ENCODE data around the gene GID8. TPM values are rescaled to one million over a fixed set of nuclear protein-coding genes. Genes with fewer than 3 reads are reported as not detected.
A peak's percentile ranks its signal among the peaks of the same experiment; 100 is the strongest.

GID8 gene
- total and polyA plus RNA-seq, 9 of the 15 experiments (the other 6 are each of a cell fraction or from before 2014, with no cell fraction given) = 7.5 to 31.6 (median 22.2) TPM

GRCh38 chr20:62901891-62902290 lies 36.1 kb upstream of the GID8 start:
- Histone ChIP-seq H3K27ac (ENCODE audit: extremely low read depth, low read depth, low read length) (no peak overlapping the region), H4K20me1 (replicated peaks; ENCODE audit: control insufficient read depth, insufficient read depth, low read length) (peaks cover 13% of the 10 kb centered on the region), H3K79me2 (ENCODE audit: control insufficient read depth, insufficient read depth, low read length) (0 out of 3 replicates have a peak, but pooled peaks cover 3% of the 10 kb centered on the region), H3K9ac (ENCODE audit: insufficient read depth in 1 of 2, low read depth in 2 of 2, low read length in 2 of 2) (no peak overlapping the region), H3K9me1 (ENCODE audit: control insufficient read depth, insufficient read depth, low read length) (peaks cover 1% of the 10 kb centered on the region), H3K4me3 (no peak overlapping the region), H3K9me3 (replicated peaks; ENCODE audit: control insufficient read depth, insufficient read depth, low read depth, low read length) (no peaks in the 10 kb centered on the region), H2AFZ (ENCODE audit: low read depth, low read length) (no peak overlapping the region), H3K27me3 (ENCODE audit: control insufficient read depth in 2 of 2, insufficient read depth in 2 of 2, low read length in 2 of 2) (no peaks in the 10 kb centered on the region), H3K4me1 (replicated peaks in 1 of 2; ENCODE audit: control insufficient read depth in 2 of 2, insufficient read depth in 2 of 2, low read length in 2 of 2) (peaks cover 6 to 10% of the 10 kb centered on the region in 2 experiments), H3K4me2 (ENCODE audit: insufficient read depth, low read length) (no peak overlapping the region), H3K36me3 (ENCODE audit: control insufficient read depth, insufficient read depth, low read length) (peaks cover 69% of the 10 kb centered on the region)
- ChIA-PET POLR2A (interaction anchor here (0.9 to 4.6 kb wide), 5 partner anchors 10 to 80 kb away, joined by 3 to 21 read pairs (median 4); partner anchors contain the start of gene GID8), CTCF (ENCODE audit: low intra/inter-chr PET ratio) (interaction anchor here (0.5 to 3.9 kb wide), 2 partner anchors 71 to 108 kb away, joined by 3 to 30 read pairs; no protein-coding TSS in a partner anchor)
- no peak for FAIRE-seq
- in situ Hi-C loops (cut with MboI) = no loop called here
- DNase-seq (ENCODE audit: extremely low read depth in 1 of 4, low spot score in 3 of 4) = no peak
- ATAC-seq = no peak
- BruUV-seq (replicated peaks) = TSS peak; percentile 24
- intact Hi-C loops (cut with micrococcal nuclease) = loop anchor here (2.0 to 5.0 kb wide), 2 partner anchors 79 to 105 kb away; partner anchors contain the start of gene BHLHE23
- 96% methylated on average over 11 of the region's 11 CpGs for WGBS (ENCODE audit: insufficient coverage, low coverage, missing lambda C conversion rate)
- TF ChIP-seq TCF7 (IDR thresholded peaks at IDR 0.05; ENCODE audit: borderline replicate concordance) = no peak
- TF ChIP-seq CREB5 (CRISPR knock-in tag; IDR thresholded peaks at IDR 0.05) = no peak
